GM12878 (cell line): Measurements from ENCODE around the gene CA11.

Experiments used
- ASH2L ChIP-seq: fragments of 300-600, 200-600 bp; sonication (generic); IDR thresholded peaks from 2 replicates; pipeline ENCODE4 v1.6.1; 2017; ENCODE audit warnings: low read depth, mild to moderate bottlenecking, borderline replicate concordance
- BCL3 ChIP-seq: IDR thresholded peaks from 2 replicates; pipeline ENCODE4 v1.6.1; 2011; ENCODE audit warnings: borderline replicate concordance, low read depth, mild to moderate bottlenecking, moderate library complexity, low read length; ENCODE audit not compliant: insufficient read depth, poor library complexity, severe bottlenecking
- CHD2 ChIP-seq: IDR thresholded peaks from 2 replicates; pipeline ENCODE4 v1.6.1; 2011; ENCODE audit warnings: low read depth, low read length, improper control_type of control experiment, borderline replicate concordance
- CREB1 ChIP-seq: IDR thresholded peaks from 2 replicates; pipeline ENCODE4 v1.6.1; 2012; ENCODE audit warnings: low read depth, mild to moderate bottlenecking, inconsistent platforms
- EP300 ChIP-seq, 2 experiments: fragments of 150-350 bp in 1 of 2; IDR thresholded peaks; 2 replicates each; pipeline ENCODE4 v1.6.1; 2011 to 2012; ENCODE audit warnings: low read depth in 2 of 2, low read length in 2 of 2, borderline replicate concordance in 1 of 2, improper control_type of control experiment in 1 of 2, inconsistent platforms in 1 of 2; ENCODE audit not compliant: control insufficient read depth in 1 of 2
- NR2C2 ChIP-seq: IDR thresholded peaks from 2 replicates; pipeline ENCODE4 v1.6.1; 2011; ENCODE audit warnings: borderline replicate concordance, low read depth; ENCODE audit not compliant: control insufficient read depth, insufficient read length
- POLR2AphosphoS5 ChIP-seq: IDR thresholded peaks from 2 replicates; pipeline ENCODE4 v1.6.1; 2011; ENCODE audit warnings: mild to moderate bottlenecking, low read length, inconsistent platforms
- SREBF1 ChIP-seq: IDR thresholded peaks from 2 replicates; pipeline ENCODE4 v1.6.1; 2012; ENCODE audit warnings: mild to moderate bottlenecking, low read length
- TF ChIP-seq, protein P1 (sequence below), 3 experiments: IDR thresholded peaks in 2 of 3; conservative IDR thresholded peaks in 1 of 3; 2 replicates each; pipeline ENCODE4 v1.5.1; 2011; ENCODE audit warnings: low read depth in 3 of 3, low read length in 3 of 3, mild to moderate bottlenecking in 3 of 3, control low read depth in 2 of 3, moderate library complexity in 2 of 3, inconsistent platforms in 1 of 3, mixed read lengths in 1 of 3; ENCODE audit not compliant: control insufficient read depth in 2 of 3, insufficient read depth in 1 of 3; ENCODE audit errors: extremely low read depth in 1 of 3

DNA sequence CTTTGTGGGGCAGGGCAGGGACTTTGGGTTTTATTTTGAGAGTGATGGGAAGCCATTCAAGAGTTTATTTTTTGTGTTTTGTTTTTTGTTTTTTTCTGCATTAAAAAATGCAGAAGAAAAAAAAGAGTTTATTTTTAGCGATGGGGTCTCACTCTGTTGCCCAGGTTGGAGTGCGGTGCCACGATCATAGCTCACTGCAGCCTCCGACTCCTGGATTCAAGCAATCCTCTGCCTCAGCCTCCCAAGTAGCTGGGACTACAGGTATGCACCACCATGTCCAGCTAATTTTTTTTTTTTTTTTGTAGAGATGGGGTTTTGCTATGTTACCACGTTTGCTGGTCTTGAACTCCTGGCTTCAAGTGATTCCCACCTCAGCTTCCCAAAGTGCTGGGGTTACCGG lies 12.5 kb upstream of the CA11 start:
- no peak for TF ChIP-seq BCL3
- TF ChIP-seq CHD2, result no peak
- TF ChIP-seq SREBF1, result no peak
- TF ChIP-seq, protein P1, sequence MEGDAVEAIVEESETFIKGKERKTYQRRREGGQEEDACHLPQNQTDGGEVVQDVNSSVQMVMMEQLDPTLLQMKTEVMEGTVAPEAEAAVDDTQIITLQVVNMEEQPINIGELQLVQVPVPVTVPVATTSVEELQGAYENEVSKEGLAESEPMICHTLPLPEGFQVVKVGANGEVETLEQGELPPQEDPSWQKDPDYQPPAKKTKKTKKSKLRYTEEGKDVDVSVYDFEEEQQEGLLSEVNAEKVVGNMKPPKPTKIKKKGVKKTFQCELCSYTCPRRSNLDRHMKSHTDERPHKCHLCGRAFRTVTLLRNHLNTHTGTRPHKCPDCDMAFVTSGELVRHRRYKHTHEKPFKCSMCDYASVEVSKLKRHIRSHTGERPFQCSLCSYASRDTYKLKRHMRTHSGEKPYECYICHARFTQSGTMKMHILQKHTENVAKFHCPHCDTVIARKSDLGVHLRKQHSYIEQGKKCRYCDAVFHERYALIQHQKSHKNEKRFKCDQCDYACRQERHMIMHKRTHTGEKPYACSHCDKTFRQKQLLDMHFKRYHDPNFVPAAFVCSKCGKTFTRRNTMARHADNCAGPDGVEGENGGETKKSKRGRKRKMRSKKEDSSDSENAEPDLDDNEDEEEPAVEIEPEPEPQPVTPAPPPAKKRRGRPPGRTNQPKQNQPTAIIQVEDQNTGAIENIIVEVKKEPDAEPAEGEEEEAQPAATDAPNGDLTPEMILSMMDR (IDR thresholded peaks at IDR 0.05 in 2 of 3, conservative IDR thresholded peaks at IDR 0.05 in 1 of 3; ENCODE audit: control insufficient read depth in 2 of 3, extremely low read depth in 1 of 3, insufficient read depth in 1 of 3, low read depth in 3 of 3, low read length in 3 of 3), result no peak
- TF ChIP-seq POLR2AphosphoS5, result no peak
- no peak for TF ChIP-seq NR2C2
- TF ChIP-seq EP300 (IDR thresholded peaks at IDR 0.05; ENCODE audit: borderline replicate concordance in 1 of 2, control insufficient read depth in 1 of 2, low read depth in 2 of 2, low read length in 2 of 2), result no peak
- TF ChIP-seq CREB1, result no peak
- no peak for TF ChIP-seq ASH2L
